Brain microvascular endothelial cell (primary cell): ENCODE data around the gene CA6.

ENCODE experiments used
- DNase-seq: peaks from one replicate; pipeline ENCODE4 v3.0.0-alpha.2; 2020
- H3K27ac ChIP-seq: fragments of 250-450 bp; sonication (Bioruptor Pico); 2 replicates; pipeline ENCODE4 v1.5.1; 2020; ENCODE audit warnings: mild to moderate bottlenecking, moderate library complexity
- H3K27me3 ChIP-seq: fragments of 250-450 bp; sonication (Bioruptor Pico); replicated peaks from 2 replicates; pipeline ENCODE4 v1.5.1; 2020; ENCODE audit warnings: mild to moderate bottlenecking
- H3K36me3 ChIP-seq: fragments of 250-450 bp; sonication (Bioruptor Pico); replicated peaks from 2 replicates; pipeline ENCODE4 v1.5.1; 2020; ENCODE audit warnings: mild to moderate bottlenecking
- H3K4me3 ChIP-seq: 2 replicates; pipeline ENCODE4 v1.5.1; 2011; ENCODE audit warnings: low read depth, mild to moderate bottlenecking, control low read depth, low read length, moderate library complexity
- CTCF ChIP-seq: IDR thresholded peaks from 2 replicates; pipeline ENCODE4 v1.5.1; 2011; ENCODE audit warnings: low read depth, mild to moderate bottlenecking, moderate library complexity, low read length, control low read depth, inconsistent platforms; ENCODE audit errors: missing control alignments
- in situ Hi-C: cut with HindIII; loops from 2 replicates; pipeline ENCODE4 v1.10.0; 2017; ENCODE audit warnings: low sequenced_read_pairs, low pct_ligation_motif_present

The CA6 gene

GRCh38 chr1:9009438-9010370, 64.0 kb downstream of the CA6 start:
- in situ Hi-C loops: no loop called here
- Histone ChIP-seq H3K27ac (no peak overlapping the region), H3K27me3 (no peaks in the 10 kb centered on the region), H3K36me3 (no peaks in the 10 kb centered on the region), H3K4me3 (no peak overlapping the region)
- peak; percentile 37 for DNase-seq
- TF ChIP-seq CTCF: peak; percentile 86

GRCh38 chr1:9010781-9011323, 65.2 kb downstream of the CA6 start:
- in situ Hi-C loops: no loop called here
- DNase-seq: no peak
- Histone ChIP-seq H3K27me3 (no peaks in the 10 kb centered on the region), H3K36me3 (no peaks in the 10 kb centered on the region), H3K27ac (no peak overlapping the region), H3K4me3 (no peak overlapping the region)
- no peak for TF ChIP-seq CTCF

GRCh38 chr1:9013819-9014218, 68.2 kb downstream of the CA6 start:
- no peak for TF ChIP-seq CTCF
- in situ Hi-C loops: no loop called here
- H3K27me3 ChIP-seq: no peaks in the 10 kb centered on the region
- no peak overlapping the region for H3K27ac ChIP-seq
- H3K36me3 ChIP-seq: no peaks in the 10 kb centered on the region
- DNase-seq: no peak
- H3K4me3 ChIP-seq: no peak overlapping the region

- no peak overlapping the region for H3K4me3 ChIP-seq
- no peak for DNase-seq
- no peak overlapping the region for H3K27ac ChIP-seq
- no peaks in the 10 kb centered on the region for H3K36me3 ChIP-seq
- no peak for TF ChIP-seq CTCF
- in situ Hi-C loops: no loop called here
- H3K27me3 ChIP-seq: no peaks in the 10 kb centered on the region
Measured at GRCh38 chr1:9014475-9015375, 69.1 kb downstream of the CA6 start.

GRCh38 chr1:9016455-9016854, 70.8 kb downstream of the CA6 start:
- Histone ChIP-seq H3K27ac (no peak overlapping the region), H3K36me3 (no peaks in the 10 kb centered on the region), H3K27me3 (no peaks in the 10 kb centered on the region), H3K4me3 (no peak overlapping the region)
- in situ Hi-C loops: no loop called here
- TF ChIP-seq CTCF: no peak
- DNase-seq: no peak
